IMR-90 (cell line): ENCODE data around the gene AMD1. TPM values are rescaled to one million over a fixed set of nuclear protein-coding genes. Genes with fewer than 3 reads are reported as not detected.

ENCODE experiments used
- ATAC-seq: fragments of 200-7000 bp; cut with Tn5 transposase; 2 replicates; pipeline ENCODE4 v1.9.1; 2020; ENCODE audit warnings: low read depth, mild to moderate bottlenecking, moderate library complexity
- BruUV-seq: library from RNA; stranded (reverse); fragments of 400-500 nt; replicated peaks from 2 replicates; lab custom pipeline; 2021; lab: Mats Ljungman, UMichigan
- CTCF ChIA-PET: fragments of 300-600 bp; formaldehyde crosslinking; extraction: SDS; loops from one replicate; lab custom pipeline; 2021; ENCODE audit warnings: antibody characterized with exemption; lab: Yijun Ruan, JAX
- POLR2A ChIA-PET: fragments of 300-600 bp; sonication (Branson Sonifier 250); formaldehyde crosslinking; loops from one replicate; lab custom pipeline; 2022; ENCODE audit warnings: antibody characterized with exemption; ENCODE audit not compliant: unreplicated experiment; lab: Charles Lee
- DNase-seq: peaks from one replicate; pipeline ENCODE4 v3.0.0; 2013
- H2AFZ ChIP-seq: replicated peaks from 2 replicates; pipeline ENCODE3; 2013; ENCODE audit warnings: low read length, mild to moderate bottlenecking; ENCODE audit not compliant: poor library complexity
- H2AK5ac ChIP-seq: 2 replicates; pipeline ENCODE4 v1.6.1; 2013; ENCODE audit warnings: low read depth, low read length, inconsistent platforms
- H2AK9ac ChIP-seq: replicated peaks from 2 replicates; pipeline ENCODE3; 2013; ENCODE audit warnings: mild to moderate bottlenecking, low read depth, low read length, moderate library complexity; ENCODE audit not compliant: poor library complexity
- H2BK120ac ChIP-seq: 2 replicates; pipeline ENCODE4 v1.6.1; 2013; ENCODE audit warnings: low read depth, low read length, inconsistent platforms
- H2BK15ac ChIP-seq: 3 replicates; pipeline ENCODE4 v1.6.1; 2013; ENCODE audit warnings: low read depth, low read length, inconsistent platforms
- H2BK20ac ChIP-seq: 2 replicates; pipeline ENCODE4 v1.6.1; 2013; ENCODE audit warnings: low read depth, mild to moderate bottlenecking, inconsistent platforms, low read length, moderate library complexity
- H2BK5ac ChIP-seq: 2 replicates; pipeline ENCODE4 v1.6.1; 2013; ENCODE audit warnings: mild to moderate bottlenecking, low read depth, low read length, inconsistent platforms; ENCODE audit not compliant: poor library complexity, severe bottlenecking
- H3K14ac ChIP-seq: replicated peaks from 2 replicates; pipeline ENCODE4 v1.6.1; 2013; ENCODE audit warnings: low read depth, low read length, inconsistent platforms
- H3K18ac ChIP-seq: 2 replicates; pipeline ENCODE4 v1.6.1; 2013; ENCODE audit warnings: low read depth, low read length, control low read depth
- H3K23ac ChIP-seq: 2 replicates; pipeline ENCODE4 v1.6.1; 2013; ENCODE audit warnings: low read depth, low read length, inconsistent platforms
- H3K27ac ChIP-seq: 2 replicates; pipeline ENCODE4 v1.5.1; 2013; ENCODE audit warnings: mild to moderate bottlenecking, control low read depth, low read length; ENCODE audit not compliant: insufficient read depth
- H3K27me3 ChIP-seq: 2 replicates; pipeline ENCODE4 v1.6.1; 2013; ENCODE audit warnings: low read length; ENCODE audit not compliant: control insufficient read depth, insufficient read depth
- H3K36me3 ChIP-seq: 2 replicates; pipeline ENCODE4 v1.6.1; 2013; ENCODE audit warnings: low read length, mixed read lengths; ENCODE audit not compliant: control insufficient read depth, insufficient read depth
- H3K4ac ChIP-seq: 2 replicates; pipeline ENCODE4 v1.6.1; 2013; ENCODE audit warnings: low read depth, low read length, inconsistent platforms
- H3K4me1 ChIP-seq: 2 replicates; pipeline ENCODE4 v1.6.1; 2013; ENCODE audit warnings: low read length, mixed read lengths; ENCODE audit not compliant: control insufficient read depth, insufficient read depth
- H3K4me2 ChIP-seq: 2 replicates; pipeline ENCODE4 v1.6.1; 2013; ENCODE audit warnings: low read depth, mild to moderate bottlenecking, control low read depth, low read length, moderate library complexity
- H3K4me3 ChIP-seq: 2 replicates; pipeline ENCODE4 v1.5.1; 2013; ENCODE audit warnings: low read depth, mild to moderate bottlenecking, control low read depth, low read length, moderate library complexity; ENCODE audit not compliant: insufficient read depth
- H3K56ac ChIP-seq: 2 replicates; pipeline ENCODE4 v1.6.1; 2013; ENCODE audit warnings: low read length, inconsistent platforms; ENCODE audit not compliant: insufficient read depth; ENCODE audit errors: extremely low read depth
- H3K79me1 ChIP-seq, 2 experiments: 2 replicates each; pipeline ENCODE4 v1.6.1; 2013; ENCODE audit warnings: low read length in 2 of 2, inconsistent platforms in 1 of 2, low read depth in 1 of 2
- H3K9ac ChIP-seq: 2 replicates; pipeline ENCODE4 v1.6.1; 2013; ENCODE audit warnings: low read depth, low read length, control low read depth
- H3K9me1 ChIP-seq: 2 replicates; pipeline ENCODE4 v1.6.1; 2013; ENCODE audit warnings: low read length, inconsistent platforms; ENCODE audit not compliant: insufficient read depth
- H3K9me3 ChIP-seq: 2 replicates; pipeline ENCODE4 v1.6.1; 2013; ENCODE audit warnings: low read length; ENCODE audit not compliant: control insufficient read depth, insufficient read depth
- H4K20me1 ChIP-seq: 2 replicates; pipeline ENCODE4 v1.6.1; 2013; ENCODE audit warnings: low read length, inconsistent platforms; ENCODE audit not compliant: insufficient read depth
- H4K5ac ChIP-seq: 2 replicates; pipeline ENCODE4 v1.6.1; 2013; ENCODE audit warnings: mild to moderate bottlenecking, low read depth, low read length, control low read depth
- H4K8ac ChIP-seq, 2 experiments: 2 replicates each; pipeline ENCODE4 v1.6.1; 2013; ENCODE audit warnings: low read depth in 2 of 2, low read length in 2 of 2, control low read depth in 1 of 2, inconsistent platforms in 1 of 2
- H4K91ac ChIP-seq: 2 replicates; pipeline ENCODE4 v1.6.1; 2013; ENCODE audit warnings: low read depth, low read length, inconsistent platforms; ENCODE audit not compliant: insufficient read depth
- NFE2L2 ChIP-seq: fragments of 150-350 bp; IDR thresholded peaks from 2 replicates; pipeline ENCODE4 v1.6.1; 2016; ENCODE audit warnings: low read depth, mild to moderate bottlenecking, low read length
- RFX5 ChIP-seq: IDR thresholded peaks from 2 replicates; pipeline ENCODE4 v1.8.0; 2012; ENCODE audit warnings: low read depth, mild to moderate bottlenecking, low read length, moderate library complexity
- WGBS, 2 experiments: methylation state at CpG; one replicate each; pipeline versions ENCODE4 v1.1.5 to v1.1.7; 2013; ENCODE audit warnings: missing lambda C conversion rate in 2 of 2; ENCODE audit not compliant: insufficient read length in 1 of 2; ENCODE audit errors: extremely low coverage in 2 of 2; 5-methylcytosine and 5-hydroxymethylcytosine counted together
- dilution Hi-C: fragments of 300-500 bp; cut with HindIII; formaldehyde crosslinking; loops from one replicate; pipeline ENCODE4 v1.14.3; 2018; ENCODE audit warnings: low sequenced_read_pairs; ENCODE audit not compliant: unreplicated experiment
- in situ Hi-C: fragments of 300-500 bp; cut with MboI; formaldehyde crosslinking; loops from 3 replicates; pipeline ENCODE4 v1.14.3; 2019; ENCODE audit warnings: low sequenced_read_pairs, inconsistent platforms, mixed read lengths
- intact Hi-C: fragments of 100-400 bp; cut with micrococcal nuclease; formaldehyde crosslinking; loops from 2 replicates; pipeline ENCODE4 v1.10.0; 2022
- polyA plus RNA-seq, 3 experiments: library from polyadenylated mRNA; depleted of rRNA; stranded (reverse); fragments of >200 nt; gene quantifications; 2 replicates each; pipeline ENCODE4 v1.2.3, GENCODE V29; 2012; ENCODE audit warnings: low replicate concordance in 1 of 3
- total RNA-seq: library from RNA; depleted of rRNA; stranded (reverse); fragments of >200 nt; gene quantifications from 2 replicates; pipeline ENCODE4 v1.2.3, GENCODE V29; 2012

The AMD1 gene
- total and polyA plus RNA-seq, 2 of the 4 experiments (the other 2 are of a cell fraction) = 32.2 to 65.8 TPM

- Histone ChIP-seq H3K56ac (no peak overlapping the region), H3K9ac (no peak overlapping the region), H3K9me3 (no peaks in the 10 kb centered on the region), H3K4ac (0 out of 2 replicates have a peak overlapping the region, but pooled peaks have one; percentile 22), H3K9me1 (peaks cover 9% of the 10 kb centered on the region; the same call in 1 of the 2 replicates), H3K27ac (peak overlapping the region; percentile 65; the same call in 1 of the 2 replicates), H4K91ac (no peak overlapping the region; the same call in 1 of the 2 replicates), H3K4me2 (no peak overlapping the region), H2AFZ (no peak overlapping the region), H2AK9ac (no peak overlapping the region), H3K27me3 (no peaks in the 10 kb centered on the region), H3K4me1 (peaks cover 15% of the 10 kb centered on the region), H2AK5ac (no peak overlapping the region), H3K18ac (0 out of 2 replicates have a peak overlapping the region, but pooled peaks have one; percentile 29), H3K23ac (no peak overlapping the region), H4K8ac (no peak overlapping the region), H2BK15ac (no peak overlapping the region), H2BK20ac (no peak overlapping the region), H2BK120ac (no peak overlapping the region), H2BK5ac (peak overlapping the region; percentile 61), H4K5ac (peak overlapping the region; percentile 53; the same call in 1 of the 2 replicates), H3K14ac (no peak overlapping the region), H4K20me1 (peaks cover 85% of the 10 kb centered on the region), H3K79me1 (peaks cover 3 to 26% of the 10 kb centered on the region in 2 experiments; a peak in 3 of 4 replicates), H3K36me3 (peaks cover 4% of the 10 kb centered on the region; the same call in 1 of the 2 replicates), H3K4me3 (no peak overlapping the region)
- dilution Hi-C loops (no loop called here), in situ Hi-C loops (no loop called here), intact Hi-C loops (no loop called here)
- ChIA-PET POLR2A (no interaction called here), CTCF (no interaction called here)
- ATAC-seq = no peak
- DNase-seq = no peak
- WGBS, 2 experiments = 100% methylated on average over 2 of the region's 4 CpGs; no CpG with 5 or more reads in 1 of the 2 experiments
- no TSS peak for BruUV-seq
- peak; percentile 64 for TF ChIP-seq NFE2L2
- TF ChIP-seq RFX5 = no peak
These were observed 10.9 kb downstream of the AMD1 start for GRCh38 chr6:110885526-110885925.
